HL-60/S4 treated with retinoic acid at 250 ng/mL for 4 days and 3 days (cell line): ENCODE measurements around the gene WDR88.

Source experiments
- in situ Hi-C: fragments of 300-500 bp; cut with MboI; formaldehyde crosslinking; loops from 2 replicates; pipeline ENCODE4 v1.7.0; 2022; ENCODE audit warnings: low sequenced_read_pairs

The WDR88 gene

DNA sequence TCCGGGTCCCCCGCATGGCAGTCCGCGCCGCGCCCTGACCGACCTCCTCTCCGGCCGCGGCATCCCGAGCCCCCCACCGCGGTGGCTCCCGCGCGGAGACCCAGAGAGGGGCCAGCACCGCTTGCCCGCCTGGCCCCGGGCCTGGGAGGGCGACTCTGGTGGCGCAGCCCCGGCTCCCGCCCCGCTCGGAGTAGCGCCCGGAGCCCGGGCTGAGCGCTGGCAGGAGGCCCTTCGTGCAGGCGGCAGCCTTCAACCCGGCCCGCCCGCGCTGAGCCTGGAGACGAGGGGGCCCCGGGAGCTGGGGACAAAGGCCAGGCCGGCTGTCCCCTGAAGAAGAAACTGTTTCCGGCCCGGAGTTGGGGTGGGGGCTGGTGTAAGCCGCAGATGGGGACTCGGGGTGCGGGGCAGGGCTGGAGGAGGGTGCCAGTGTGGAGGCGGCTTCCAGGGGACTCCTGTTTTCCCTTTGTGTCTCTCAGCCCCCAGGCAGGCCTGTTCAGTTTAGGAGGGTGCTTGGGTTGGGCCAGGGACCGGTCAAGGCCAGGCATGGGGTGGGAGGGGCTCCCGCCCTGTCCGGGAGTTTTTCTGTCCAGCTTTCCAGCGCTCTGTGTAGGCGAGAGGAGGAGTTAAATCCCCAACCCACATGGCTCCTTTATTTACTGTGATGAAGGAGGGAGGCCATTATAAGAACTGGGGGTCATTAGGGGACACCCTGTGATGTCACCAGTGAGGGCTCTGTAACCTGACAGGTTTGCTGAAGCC is 63.2 kb downstream of the WDR88 start:
- in situ Hi-C loops: no loop called here

DNA sequence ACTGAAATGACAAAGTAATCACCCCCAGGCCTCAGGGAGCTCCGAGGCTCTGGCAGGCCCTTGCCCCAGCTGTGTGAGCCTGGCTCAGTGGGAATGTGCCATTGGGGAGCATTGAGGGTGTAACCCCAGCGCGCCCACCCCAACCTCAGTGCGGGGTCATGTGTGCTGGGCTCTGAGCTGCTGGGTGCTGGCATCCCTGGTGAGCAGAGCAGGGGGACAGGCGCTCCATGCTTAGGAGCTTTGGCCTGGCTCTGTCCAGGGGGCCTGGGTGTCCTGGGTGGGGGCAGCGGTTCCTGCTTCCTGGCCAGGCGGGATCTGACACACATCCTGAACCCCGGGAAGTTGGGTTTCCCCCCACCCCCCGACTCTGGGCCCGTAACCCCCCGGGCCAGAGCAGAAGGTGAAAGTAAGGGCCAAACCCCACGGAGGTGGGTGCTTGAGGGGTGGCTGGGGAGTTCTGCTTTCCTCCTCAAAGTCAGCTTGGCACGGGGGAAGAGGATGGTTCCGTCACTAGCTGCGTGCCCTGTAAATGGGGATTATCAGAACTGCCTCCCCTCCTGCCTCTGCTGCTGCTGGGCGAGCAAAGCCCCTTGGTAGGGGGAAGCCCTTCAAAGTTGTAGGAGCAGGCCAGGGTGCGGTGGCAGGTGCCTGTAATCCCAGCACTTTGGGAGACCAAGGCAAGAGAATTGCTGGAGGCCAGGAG is 63.9 kb downstream of the WDR88 start:
- in situ Hi-C loops: no loop called here

GRCh38 chr19:33196446-33197193 is 64.7 kb downstream of the WDR88 start:
- in situ Hi-C loops: no loop called here

GRCh38 chr19:33197591-33198000 is 65.7 kb downstream of the WDR88 start:
- in situ Hi-C loops: no loop called here

DNA sequence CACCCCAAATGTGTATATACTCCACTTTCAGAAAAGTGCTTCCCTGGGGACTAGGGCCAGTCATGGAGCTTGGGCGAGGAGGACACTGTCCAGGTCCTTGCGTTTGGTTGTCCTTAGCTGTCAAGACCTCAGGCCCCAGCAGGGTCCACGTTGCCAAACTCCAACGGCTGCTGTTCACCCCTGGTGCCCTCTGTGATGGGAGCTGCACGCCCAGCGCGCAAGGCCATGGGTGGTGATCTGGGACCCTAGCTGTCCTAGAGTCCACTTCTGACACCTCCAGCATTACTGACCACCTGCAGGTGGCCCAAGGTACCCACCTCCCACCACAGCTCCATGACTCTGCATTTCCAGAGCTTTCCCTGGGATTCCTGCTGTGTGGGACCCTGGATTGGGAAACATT is 66.3 kb downstream of the WDR88 start:
- in situ Hi-C loops: no loop called here

DNA sequence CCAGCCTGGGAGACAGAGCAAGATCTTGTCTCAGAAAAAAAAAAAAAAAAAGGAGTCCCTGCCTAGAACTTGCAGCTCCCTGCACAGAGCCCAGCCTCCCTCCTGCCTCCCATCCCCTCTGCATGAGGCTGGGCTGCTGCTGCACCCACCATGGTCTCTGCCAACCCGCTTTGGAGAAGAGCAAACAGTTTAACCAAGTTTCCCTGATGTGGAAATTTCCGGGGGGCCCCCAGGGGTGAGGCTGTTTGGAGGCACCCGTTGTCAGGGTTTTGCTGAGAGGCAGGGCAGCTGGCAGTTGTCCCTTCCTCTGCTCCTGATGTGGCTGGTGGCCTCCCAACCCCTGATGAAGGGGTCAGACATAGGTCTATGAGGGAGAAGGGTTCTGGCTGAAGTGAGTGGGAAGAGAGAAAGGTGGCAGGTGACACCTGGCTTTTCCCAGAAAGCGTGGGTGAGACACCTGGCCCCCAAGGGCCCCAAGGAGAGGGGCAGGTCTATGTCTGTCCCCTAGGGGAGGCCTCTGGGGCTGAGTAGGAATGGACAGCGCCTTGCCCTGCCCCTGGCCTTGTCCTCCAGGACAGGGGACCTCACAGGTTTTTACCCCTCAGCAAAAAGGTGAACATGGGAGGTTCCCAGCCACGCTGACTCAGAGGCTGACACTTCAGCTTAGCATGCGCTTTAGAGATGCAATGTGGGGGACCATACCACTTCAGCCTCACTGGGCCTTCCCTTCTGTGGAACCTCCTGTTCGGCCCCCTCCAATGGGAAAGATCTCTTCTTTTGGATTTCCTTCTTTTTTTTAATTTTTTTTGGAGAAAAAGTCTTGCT is 67.7 kb downstream of the WDR88 start:
- in situ Hi-C loops: no loop called here

DNA sequence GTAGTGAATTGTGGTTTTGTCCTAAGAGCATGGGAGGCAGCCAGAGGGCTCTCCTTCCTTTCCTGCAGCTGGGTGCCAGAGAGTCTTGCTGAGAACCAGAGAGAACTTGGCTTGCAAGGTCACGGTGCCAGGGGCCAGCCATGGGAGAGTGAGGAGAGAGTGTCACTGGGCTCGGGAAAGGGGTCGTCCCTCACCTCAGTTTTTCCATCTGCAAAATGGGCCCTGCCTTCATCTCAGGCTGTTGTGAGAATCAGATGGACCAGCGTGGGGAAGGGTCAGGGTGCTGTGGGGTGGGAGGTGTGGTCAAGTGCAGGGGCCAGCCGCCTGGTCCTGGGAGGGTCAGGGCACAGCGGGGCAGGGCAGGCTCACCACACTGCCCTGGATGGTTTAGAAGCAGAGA is 69.6 kb downstream of the WDR88 start:
- in situ Hi-C loops: no loop called here

DNA sequence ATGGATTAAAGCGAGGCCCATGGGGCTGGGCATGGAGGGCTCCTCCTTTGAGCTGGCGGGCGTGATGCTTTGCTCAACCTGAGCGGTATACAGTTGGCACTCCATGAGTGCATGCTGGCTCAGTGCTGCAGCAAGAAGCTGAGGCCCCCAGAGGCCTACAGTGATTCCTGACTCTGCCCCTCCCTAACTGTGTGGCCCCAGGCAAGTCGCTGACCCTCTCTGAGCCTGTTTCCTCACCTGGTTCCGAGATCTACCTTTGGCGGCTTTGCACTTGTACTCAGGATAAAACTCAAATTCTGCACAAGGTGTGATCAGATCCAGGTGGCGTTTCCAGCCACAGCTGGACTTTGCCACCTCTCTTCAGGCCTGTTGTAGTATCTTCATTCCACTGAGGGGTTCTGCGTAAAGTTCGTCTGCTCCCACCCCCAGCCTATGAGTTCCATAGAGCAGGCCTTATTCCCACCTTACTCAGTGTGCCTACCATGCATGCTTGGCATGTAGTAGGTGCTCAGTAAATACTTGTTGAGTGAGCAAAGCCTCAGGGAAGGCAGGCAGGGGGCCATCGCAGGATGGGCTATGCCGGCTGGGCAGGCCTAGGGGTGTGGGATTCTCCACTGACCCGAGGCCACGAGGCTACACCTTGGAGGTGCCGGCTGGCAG is 70.1 kb downstream of the WDR88 start:
- in situ Hi-C loops: no loop called here

- in situ Hi-C loops: no loop called here
Observed at GRCh38 chr19:33202546-33203507, 70.9 kb downstream of the WDR88 start.

GRCh38 chr19:33203529-33203928 is 71.6 kb downstream of the WDR88 start:
- in situ Hi-C loops: no loop called here

- in situ Hi-C loops: no loop called here
Observed at GRCh38 chr19:33204136-33204973, 72.4 kb downstream of the WDR88 start.

GRCh38 chr19:33205110-33205509 is 73.2 kb downstream of the WDR88 start:
- in situ Hi-C loops: no loop called here

GRCh38 chr19:33205531-33206260 is 73.8 kb downstream of the WDR88 start:
- in situ Hi-C loops: no loop called here

DNA sequence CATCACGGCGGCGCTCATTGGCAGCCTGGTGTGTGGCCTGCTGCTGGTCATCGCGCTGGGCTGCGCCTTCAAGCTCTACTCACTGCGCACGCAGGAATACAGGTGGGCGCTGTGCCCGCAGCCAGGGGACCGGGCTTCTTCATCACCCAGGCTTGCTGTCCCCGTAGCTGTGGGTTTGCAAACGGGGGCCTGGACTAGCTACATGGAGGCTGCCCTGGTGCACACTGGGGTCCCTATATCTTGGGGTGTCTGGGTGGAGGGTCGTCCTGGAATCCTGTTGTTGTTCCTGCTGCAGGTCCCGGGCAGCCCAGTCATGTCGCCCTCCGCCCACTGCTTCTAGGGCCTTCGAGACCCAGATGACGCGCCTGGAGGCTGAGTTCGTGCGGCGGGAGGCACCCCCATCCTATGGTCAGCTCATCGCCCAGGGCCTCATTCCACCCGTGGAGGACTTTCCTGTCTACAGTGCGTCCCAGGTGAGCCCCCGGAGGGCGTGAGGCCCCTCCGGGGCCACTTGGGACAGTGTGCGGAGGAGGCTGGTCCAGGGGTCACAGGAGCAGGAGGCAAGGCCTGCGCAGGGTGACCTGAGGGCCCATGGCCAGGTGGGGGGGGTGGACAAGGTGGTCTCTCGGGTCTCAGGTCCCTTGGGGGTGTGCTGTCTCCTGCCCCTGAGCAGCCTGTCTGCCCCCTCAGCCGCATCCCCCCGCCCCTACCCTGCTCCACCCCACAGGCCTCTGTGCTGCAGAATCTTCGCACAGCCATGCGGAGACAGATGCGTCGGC is 74.5 kb downstream of the WDR88 start:
- in situ Hi-C loops: no loop called here

- in situ Hi-C loops: no loop called here
Observed at GRCh38 chr19:33207040-33207620, 75.2 kb downstream of the WDR88 start.

DNA sequence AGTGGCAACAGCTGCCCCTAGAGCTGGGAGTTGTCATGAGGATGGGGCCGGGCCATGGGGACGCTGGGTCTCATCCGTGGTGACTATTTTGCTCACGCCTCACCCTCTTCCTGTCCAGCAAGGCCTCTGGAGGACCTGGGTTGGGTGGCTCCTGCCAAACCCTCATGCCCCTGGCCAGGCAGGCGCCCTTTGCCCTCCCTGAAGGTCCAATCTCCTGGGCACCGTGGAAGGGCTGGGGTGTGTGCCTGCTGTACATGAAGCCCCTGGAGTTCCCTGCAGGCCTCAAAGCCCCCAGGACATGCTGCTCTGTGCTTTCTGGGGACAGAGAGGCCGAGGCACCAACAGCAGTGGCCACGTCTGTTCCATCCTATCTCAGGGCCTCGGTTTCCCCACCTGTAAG is 76.0 kb downstream of the WDR88 start:
- in situ Hi-C loops: no loop called here
